HG02610 (cell line): Measurements from ENCODE around the gene NOL12.
"Not testable (repeated sequence)": the region's sequence is repeated elsewhere in the genome, so short reads cannot be mapped to it uniquely, and the experiment has no call there.

Experiments used
- ATAC-seq: cut with Tn5 transposase; IDR thresholded peaks from one replicate; pipeline ENCODE4 v1.9.1; 2021; ENCODE audit warnings: mild to moderate bottlenecking, moderate library complexity; ENCODE audit not compliant: unreplicated experiment

Gene NOL12

GRCh38 chr22:37710675-37711074, 24.5 kb downstream of the NOL12 start:
- no peak for ATAC-seq

- no peak for ATAC-seq
Observed at GRCh38 chr22:37711490-37711889, 25.3 kb downstream of the NOL12 start.

GRCh38 chr22:37713761-37714160, 27.6 kb downstream of the NOL12 start:
- ATAC-seq = no peak

GRCh38 chr22:37714634-37715033, 28.5 kb downstream of the NOL12 start:
- ATAC-seq = no peak

DNA sequence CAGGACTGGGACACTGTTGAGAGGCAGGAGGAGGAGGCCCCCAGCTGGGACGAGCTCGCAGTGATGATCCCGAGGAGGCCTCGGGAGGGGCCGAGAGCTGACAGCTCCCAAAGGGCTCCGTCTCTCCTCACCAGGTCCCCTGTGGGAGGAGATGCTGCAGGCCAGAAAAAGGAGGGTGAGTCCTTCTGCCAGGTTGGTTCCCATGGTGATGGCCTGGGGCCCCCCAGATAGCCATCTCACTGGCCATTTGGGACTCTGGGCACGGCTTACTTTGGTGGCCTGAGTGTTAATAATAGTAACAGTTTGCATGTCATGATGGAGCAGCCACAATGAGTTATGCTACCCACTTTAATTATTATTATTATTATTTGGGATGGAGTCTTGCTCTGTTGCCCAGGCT, 29.6 kb downstream of the NOL12 start:
- ATAC-seq = no peak

DNA sequence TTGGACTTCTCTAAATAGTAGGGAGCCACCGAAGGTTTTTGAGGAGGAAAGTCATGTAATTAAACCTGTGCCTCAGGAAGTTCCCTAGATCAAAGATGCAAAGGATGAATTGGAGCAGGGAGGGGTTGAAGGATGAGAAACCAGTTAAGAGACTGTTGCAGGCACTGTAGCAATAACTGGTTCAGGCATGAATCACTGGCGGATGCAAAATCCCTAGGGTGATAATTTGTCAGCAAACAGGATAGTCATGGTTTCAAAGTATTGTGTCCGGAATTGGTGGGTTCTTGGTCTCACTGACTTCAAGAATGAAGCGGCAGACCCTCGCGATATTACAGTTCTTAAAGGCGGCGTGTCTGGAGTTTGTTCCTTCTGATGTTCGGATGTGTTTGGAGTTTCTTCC, 30.6 kb downstream of the NOL12 start:
- ATAC-seq = no peak

DNA sequence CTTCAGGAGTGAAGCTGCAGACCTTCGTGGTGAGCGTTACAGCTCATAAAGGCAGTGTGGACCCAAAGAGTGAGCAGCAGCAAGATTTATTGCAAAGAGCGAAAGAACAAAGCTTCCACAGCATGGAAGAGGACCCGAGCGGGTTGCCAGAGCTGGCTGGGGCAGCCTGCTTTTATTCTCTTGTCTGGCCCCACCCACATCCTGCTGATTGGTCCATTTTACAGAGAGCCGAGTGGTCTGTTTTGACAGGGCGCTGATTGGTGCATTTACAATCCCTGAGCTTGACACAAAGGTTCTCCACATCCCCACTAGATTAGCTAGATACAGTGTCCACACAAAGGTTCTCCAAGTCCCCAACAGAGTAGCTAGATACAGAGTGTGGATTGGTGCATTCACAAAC, 31.1 kb downstream of the NOL12 start:
- not testable (repeated sequence) for ATAC-seq

- not testable (repeated sequence) for ATAC-seq
Observed at GRCh38 chr22:37717746-37718305, 31.7 kb downstream of the NOL12 start.

GRCh38 chr22:37725551-37726240, 39.6 kb downstream of the NOL12 start:
- no peak for ATAC-seq

- no peak for ATAC-seq
Observed at GRCh38 chr22:37726241-37726887, 40.2 kb downstream of the NOL12 start.

DNA sequence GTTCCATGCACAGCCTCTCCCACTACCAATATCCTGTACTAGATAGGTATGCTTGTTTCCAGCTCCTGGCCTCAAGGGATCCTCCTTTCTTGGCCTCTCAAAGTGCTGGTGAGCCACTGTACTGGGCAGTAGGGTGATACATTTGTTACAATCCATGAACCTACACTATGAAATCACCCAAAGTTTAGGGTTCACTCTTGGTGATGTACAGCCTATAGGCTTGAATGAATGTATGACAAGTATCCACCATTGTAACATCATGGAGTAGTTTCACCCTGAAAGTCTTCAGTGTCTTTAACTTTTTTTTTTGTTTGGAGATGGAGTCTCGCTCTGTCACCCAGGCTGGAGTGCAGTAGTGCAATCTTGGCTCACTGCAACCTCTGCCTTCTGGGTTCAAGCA, 42.5 kb downstream of the NOL12 start:
- ATAC-seq = no peak

DNA sequence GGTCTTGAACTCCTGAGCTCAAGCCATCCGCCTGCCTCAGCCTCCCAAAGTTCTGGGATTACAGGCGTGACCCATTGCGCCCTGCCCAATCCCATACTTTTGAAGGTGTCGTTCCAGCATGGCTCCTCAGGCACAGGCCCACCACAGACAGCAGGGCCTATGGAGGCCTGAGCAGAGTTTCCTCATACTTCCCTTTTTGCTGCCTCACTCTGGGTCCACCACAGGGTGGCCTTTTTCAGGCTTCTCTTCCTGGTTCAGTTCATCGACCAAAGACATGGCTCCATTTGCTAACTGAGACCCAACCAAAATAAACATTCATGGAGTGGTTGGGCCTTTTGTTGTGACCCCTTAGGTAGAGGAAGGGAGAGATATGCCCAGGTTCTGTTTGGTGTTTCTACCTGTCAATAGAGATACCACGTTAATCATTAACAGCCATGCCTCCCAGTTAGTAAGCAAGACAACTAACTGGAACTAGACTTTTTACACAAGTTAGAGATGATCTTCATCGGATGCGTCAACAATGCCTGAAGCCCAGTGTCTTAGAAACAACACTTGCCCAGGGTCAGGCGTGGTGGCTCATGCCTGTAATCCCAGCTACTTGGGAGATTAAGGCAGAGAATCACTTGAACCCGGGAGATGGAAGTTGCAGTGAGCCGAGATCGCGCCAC, 45.8 kb downstream of the NOL12 start:
- no peak for ATAC-seq

DNA sequence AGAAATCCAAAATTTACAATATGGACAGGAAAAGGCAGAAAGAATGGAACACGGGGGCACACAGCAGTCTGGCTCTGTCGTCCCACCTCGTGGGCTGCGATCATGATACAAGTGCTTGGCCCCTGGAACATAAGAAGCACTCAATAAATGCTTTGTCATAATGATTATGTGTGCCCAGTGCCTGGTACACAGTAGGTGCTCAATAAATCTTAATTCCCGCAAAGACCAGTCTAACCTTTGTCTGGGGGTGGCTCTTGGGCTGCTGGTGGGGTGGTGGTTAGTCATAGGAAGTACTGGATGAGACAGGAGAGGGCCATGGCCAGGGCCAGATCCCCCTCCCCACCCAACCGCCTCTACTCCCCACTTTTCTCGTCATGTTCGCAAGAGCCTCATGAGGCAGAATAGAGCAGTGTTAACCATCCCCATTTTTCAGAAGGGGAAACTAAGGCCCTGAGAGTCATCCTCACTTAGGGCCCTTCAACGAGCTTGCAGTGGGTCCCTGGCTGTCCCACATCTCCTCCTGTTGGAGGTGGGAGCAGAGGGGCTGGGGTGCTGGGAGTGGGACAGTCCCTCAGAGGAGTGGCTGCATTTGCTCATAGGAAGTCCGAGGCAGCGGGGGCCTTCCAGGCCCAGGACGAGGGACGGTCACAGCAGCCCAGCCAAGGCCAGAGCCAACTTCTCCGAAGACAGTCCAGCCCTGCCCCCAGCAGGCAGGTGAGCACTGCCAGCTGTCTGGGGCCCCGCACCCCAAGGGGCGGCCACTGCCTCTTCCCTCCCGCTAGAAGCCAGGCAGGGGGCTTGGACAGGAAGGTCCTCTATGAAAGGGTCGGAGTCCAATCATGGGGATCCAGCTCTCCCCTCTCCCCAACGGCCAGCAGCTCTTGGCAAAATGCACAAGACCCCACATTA, 46.8 kb downstream of the NOL12 start:
- no peak for ATAC-seq

DNA sequence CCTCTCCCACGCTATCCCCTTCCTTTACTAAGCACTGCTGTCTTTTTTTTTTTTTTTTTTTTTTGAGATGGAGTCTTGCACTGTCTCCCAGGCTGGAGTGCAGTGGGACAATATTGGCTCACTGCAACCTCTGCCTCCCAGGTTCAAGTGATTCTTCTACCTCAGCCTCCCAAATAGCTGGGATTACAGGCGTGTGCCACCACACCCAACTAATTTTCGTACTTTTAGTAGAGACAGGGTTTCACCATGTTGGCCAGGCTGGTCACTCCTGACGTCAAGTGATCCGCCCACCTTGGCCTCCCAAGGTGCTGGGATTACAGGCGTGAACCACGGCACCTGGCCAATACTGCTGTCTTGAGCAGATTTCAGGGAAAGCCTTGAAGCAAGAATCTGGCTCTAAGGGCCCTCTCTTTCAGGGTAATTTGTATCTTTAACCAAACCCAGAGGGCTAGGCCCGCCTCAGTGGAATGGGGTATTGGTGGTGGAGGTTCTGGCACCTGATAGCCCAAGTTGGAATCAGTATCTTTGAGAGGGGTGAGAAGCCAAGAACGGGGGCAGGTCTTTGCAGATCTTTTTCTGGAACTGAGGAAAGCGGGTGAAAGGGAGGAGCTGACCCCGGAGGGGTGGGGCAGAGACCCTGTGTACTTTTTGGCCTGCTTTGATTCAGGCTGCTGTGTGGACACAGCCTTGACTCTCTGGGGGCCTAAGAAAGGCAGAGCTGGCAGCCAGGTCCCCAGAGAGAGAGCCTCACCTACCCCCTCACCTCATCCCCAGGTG, 47.7 kb downstream of the NOL12 start:
- ATAC-seq = no peak

- no peak for ATAC-seq
Observed at GRCh38 chr22:37734402-37734700, 48.2 kb downstream of the NOL12 start.

- ATAC-seq = no peak
Observed at GRCh38 chr22:37734964-37735451, 48.9 kb downstream of the NOL12 start.

DNA sequence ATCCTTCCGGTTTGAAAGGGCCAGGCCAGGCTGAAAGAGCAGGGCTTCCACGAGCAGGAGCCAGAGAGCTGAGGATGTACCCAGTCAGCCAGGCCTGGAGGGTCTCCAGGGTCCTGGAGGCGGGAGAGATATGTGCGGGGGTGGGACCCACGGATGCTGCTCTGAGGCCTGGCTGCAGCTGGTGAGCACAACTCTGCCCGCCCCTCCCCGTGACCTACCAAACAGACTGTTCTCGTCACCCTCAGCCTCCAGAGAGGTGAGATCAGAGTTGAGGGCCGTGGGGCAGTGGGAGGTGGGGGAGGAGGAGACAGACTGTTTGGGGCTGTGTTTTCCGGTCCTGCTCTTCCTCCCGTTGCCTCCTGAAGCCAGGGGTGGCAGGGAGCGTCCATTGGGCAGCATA, 52.9 kb downstream of the NOL12 start:
- no peak for ATAC-seq

DNA sequence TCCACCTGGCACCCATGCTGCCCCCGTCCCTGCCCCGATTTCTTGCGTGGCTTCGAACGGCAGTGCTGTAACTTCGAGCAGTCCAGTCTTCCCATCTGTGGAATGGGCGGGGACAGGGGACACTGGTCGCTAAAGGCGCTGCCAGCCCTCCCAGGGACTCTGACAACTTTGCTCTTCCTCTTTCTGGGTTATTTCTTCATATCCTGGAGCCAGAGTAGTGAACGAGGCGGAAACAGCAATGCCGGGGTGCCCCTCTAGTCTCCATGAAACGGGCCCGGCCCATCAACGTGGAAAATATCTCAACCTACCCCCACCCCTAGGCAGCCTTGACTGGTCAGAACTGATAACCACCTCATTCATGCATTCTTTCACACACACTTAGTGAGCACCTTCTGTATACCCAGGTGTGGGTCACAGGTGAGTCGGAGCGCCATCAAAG, 53.5 kb downstream of the NOL12 start:
- ATAC-seq = no peak

- no peak for ATAC-seq
Observed at GRCh38 chr22:37740455-37741311, 54.5 kb downstream of the NOL12 start.
